K562 (cell line): ENCODE data around the gene IGF1R. TPM values are rescaled to one million over a fixed set of nuclear protein-coding genes. Genes with fewer than 3 reads are reported as not detected.

Experiments
- ATAC-seq: fragments of 200-7000 bp; cut with Tn5 transposase; 3 replicates; pipeline ENCODE4 v1.9.1; 2020; ENCODE audit warnings: moderate library complexity
- BruUV-seq: library from RNA; stranded (reverse); fragments of 400-500 nt; replicated peaks from 2 replicates; lab custom pipeline; 2021; lab: Mats Ljungman, UMichigan
- CTCF ChIA-PET: fragments of 300-600 bp; formaldehyde crosslinking; extraction: SDS; loops from one replicate; lab custom pipeline; 2021; ENCODE audit warnings: low intra/inter-chr PET ratio; lab: Yijun Ruan, JAX
- POLR2A ChIA-PET: fragments of 300-600, 350-650 bp; sonication (Branson Sonifier 250); formaldehyde crosslinking; extraction: SDS; loops from one replicate; lab custom pipeline; 2021; ENCODE audit warnings: antibody characterized with exemption, inconsistent platforms; lab: Yijun Ruan, JAX
- DNase-seq, 4 experiments: peaks; one replicate each; pipeline versions ENCODE4 v3.0.0 to v3.0.0-alpha.2; 2011 to 2018; ENCODE audit warnings: low spot score in 3 of 4, mixed read lengths in 3 of 4; ENCODE audit errors: extremely low read depth in 1 of 4
- FAIRE-seq: peaks from 2 replicates; lab custom pipeline; 2011; peaks lifted over from hg19 to GRCh38; lab: Jason Lieb, UNC
- H2AFZ ChIP-seq: 2 replicates; pipeline ENCODE4 v1.6.0; 2011; ENCODE audit warnings: low read depth, low read length, control low read depth, inconsistent platforms
- H3K27ac ChIP-seq: fragments of 200-600 bp; 3 replicates; pipeline ENCODE4 v1.8.0; 2011; ENCODE audit warnings: low read depth, mild to moderate bottlenecking, control low read depth, inconsistent platforms, low read length, moderate library complexity, mixed read lengths; ENCODE audit errors: extremely low read depth
- H3K27me3 ChIP-seq, 2 experiments: fragments of 300-600 bp in 1 of 2; 2 replicates in 1 of 2; 3 replicates in 1 of 2; pipeline versions ENCODE4 v1.6.0 to v1.8.0; 2011; ENCODE audit warnings: inconsistent platforms in 2 of 2, low read length in 2 of 2, mild to moderate bottlenecking in 1 of 2, mixed read lengths in 1 of 2, moderate library complexity in 1 of 2; ENCODE audit not compliant: control insufficient read depth in 2 of 2, insufficient read depth in 2 of 2
- H3K36me3 ChIP-seq: fragments of 300-600 bp; 3 replicates; pipeline ENCODE4 v1.8.0; 2011; ENCODE audit warnings: mild to moderate bottlenecking, low read length, inconsistent platforms; ENCODE audit not compliant: control insufficient read depth, insufficient read depth
- H3K4me1 ChIP-seq, 2 experiments: fragments of 200-600 bp in 1 of 2; replicated peaks in 1 of 2; 2 replicates in 1 of 2; 3 replicates in 1 of 2; pipeline versions ENCODE4 v1.5.1 to v1.8.0; 2011; ENCODE audit warnings: inconsistent platforms in 2 of 2, low read length in 2 of 2, mild to moderate bottlenecking in 1 of 2, mixed read lengths in 1 of 2, moderate library complexity in 1 of 2; ENCODE audit not compliant: control insufficient read depth in 2 of 2, insufficient read depth in 2 of 2
- H3K4me2 ChIP-seq: 2 replicates; pipeline ENCODE4 v1.6.1; 2011; ENCODE audit warnings: low read length, control low read depth, inconsistent platforms, mixed read lengths; ENCODE audit not compliant: insufficient read depth
- H3K4me3 ChIP-seq: fragments of 200-600 bp; sonication (generic), shearing (Covaris generic); 2 replicates; pipeline ENCODE4 v1.5.1; 2016; ENCODE audit warnings: control low read depth, inconsistent platforms
- H3K79me2 ChIP-seq: fragments of 200-600 bp; 3 replicates; pipeline ENCODE4 v1.8.0; 2011; ENCODE audit warnings: low read length, inconsistent platforms; ENCODE audit not compliant: control insufficient read depth, insufficient read depth
- H3K9ac ChIP-seq, 2 experiments: 2 replicates each; pipeline versions ENCODE4 v1.6.0 to v1.6.1; 2011; ENCODE audit warnings: low read depth in 2 of 2, low read length in 2 of 2, control low read depth in 1 of 2, inconsistent platforms in 1 of 2, mild to moderate bottlenecking in 1 of 2, mixed read lengths in 1 of 2; ENCODE audit not compliant: insufficient read depth in 1 of 2
- H3K9me1 ChIP-seq: one replicate; pipeline ENCODE4 v1.6.0; 2011; ENCODE audit warnings: inconsistent platforms, mild to moderate bottlenecking, low read length, moderate library complexity; ENCODE audit not compliant: control insufficient read depth, insufficient read depth
- H3K9me3 ChIP-seq: replicated peaks from 2 replicates; pipeline ENCODE4 v1.5.1; 2011; ENCODE audit warnings: low read depth, low read length, inconsistent platforms; ENCODE audit not compliant: control insufficient read depth, insufficient read depth
- H4K20me1 ChIP-seq: replicated peaks from 2 replicates; pipeline ENCODE4 v1.6.1; 2011; ENCODE audit warnings: low read length, inconsistent platforms, mixed read lengths; ENCODE audit not compliant: control insufficient read depth, insufficient read depth
- CAMTA2 ChIP-seq: fragments of 250-450 bp; sonication (Bioruptor Pico); conservative IDR thresholded peaks from 2 replicates; pipeline ENCODE4 v1.5.1; 2022
- CBFB ChIP-seq: sonication (generic); formaldehyde crosslinking; IDR thresholded peaks from 2 replicates; pipeline ENCODE4 v1.4.0; 2020; ENCODE audit warnings: mild to moderate bottlenecking, missing genetic modification reagents
- CSDE1 ChIP-seq, 2 experiments: fragments of 450-650 bp; IDR thresholded peaks; 2 replicates each; pipeline ENCODE4 v1.6.1; 2016; ENCODE audit warnings: mild to moderate bottlenecking in 1 of 2
- DMBX1 ChIP-seq: fragments of 250-450 bp; sonication (Bioruptor Pico); IDR thresholded peaks from 2 replicates; pipeline ENCODE4 v1.8.0; 2022; ENCODE audit warnings: inconsistent platforms, mild to moderate bottlenecking, moderate library complexity, borderline replicate concordance
- ESRRA ChIP-seq: fragments of 450-650 bp; IDR thresholded peaks from 2 replicates; pipeline ENCODE4 v1.6.1; 2014; ENCODE audit warnings: low read depth, mild to moderate bottlenecking, moderate library complexity, borderline replicate concordance
- FOXA3 ChIP-seq, 2 experiments: fragments of 450-650 bp in 1 of 2; sonication (generic) in 1 of 2; formaldehyde crosslinking; IDR thresholded peaks in 1 of 2; conservative IDR thresholded peaks in 1 of 2; 2 replicates each; pipeline versions ENCODE4 v1.4.0 to v1.8.0; 2020 to 2022; ENCODE audit warnings: mild to moderate bottlenecking in 2 of 2, missing genetic modification reagents in 1 of 2
- FOXK1 ChIP-seq: sonication (generic); formaldehyde crosslinking; IDR thresholded peaks from 2 replicates; pipeline ENCODE4 v1.8.0; 2022; ENCODE audit warnings: missing genetic modification reagents, mild to moderate bottlenecking, borderline replicate concordance
- HCFC1 ChIP-seq: IDR thresholded peaks from 2 replicates; pipeline ENCODE4 v1.6.1; 2012; ENCODE audit warnings: low read depth, low read length, improper control_type of control experiment
- KAT8 ChIP-seq: fragments of 450-650 bp; IDR thresholded peaks from 2 replicates; pipeline ENCODE4 v1.6.1; 2016; ENCODE audit warnings: low read depth, mild to moderate bottlenecking
- MYBL2 ChIP-seq, 2 experiments: fragments of 450-650 bp in 1 of 2; sonication (generic) in 1 of 2; formaldehyde crosslinking in 1 of 2; IDR thresholded peaks; 2 replicates each; pipeline versions ENCODE4 v1.6.1 to v1.8.1; 2017 to 2022; ENCODE audit warnings: borderline replicate concordance in 1 of 2, inconsistent platforms in 1 of 2, low read depth in 1 of 2, mild to moderate bottlenecking in 1 of 2, missing genetic modification reagents in 1 of 2, moderate library complexity in 1 of 2
- NCOA4 ChIP-seq: fragments of 450-650 bp; IDR thresholded peaks from 2 replicates; pipeline ENCODE4 v1.6.1; 2018; ENCODE audit warnings: mild to moderate bottlenecking; ENCODE audit not compliant: partially characterized antibody
- NFRKB ChIP-seq: fragments of 450-650 bp; IDR thresholded peaks from 2 replicates; pipeline ENCODE4 v1.6.1; 2016; ENCODE audit warnings: low read depth
- RAD51 ChIP-seq: fragments of 450-650 bp; IDR thresholded peaks from 2 replicates; pipeline ENCODE4 v1.7.1; 2016; ENCODE audit warnings: low read depth, mild to moderate bottlenecking, borderline replicate concordance
- SMARCB1 ChIP-seq: IDR thresholded peaks from 2 replicates; pipeline ENCODE4 v1.6.1; 2011; ENCODE audit warnings: improper control_type of control experiment, low read depth; ENCODE audit not compliant: insufficient read length
- TEAD4 ChIP-seq, 2 experiments: sonication (generic) in 1 of 2; formaldehyde crosslinking in 1 of 2; IDR thresholded peaks; 2 replicates each; pipeline versions ENCODE4 v1.6.1 to v1.8.0; 2012 to 2022; ENCODE audit warnings: borderline replicate concordance in 1 of 2, inconsistent platforms in 1 of 2, low read length in 1 of 2, mild to moderate bottlenecking in 1 of 2, missing genetic modification reagents in 1 of 2
- ZNF589 ChIP-seq: fragments of 200-800 bp; sonication (Bioruptor generic); IDR thresholded peaks from 2 replicates; pipeline ENCODE4 v1.6.1; 2016; ENCODE audit warnings: low read depth, missing genetic modification characterization, missing compliant biosample characterization
- WGBS: fragments of 100-300 bp; shearing (Covaris generic); methylation state at CpG from one replicate; pipeline ENCODE4 v1.1.6; 2016; ENCODE audit warnings: low coverage, mixed read lengths; ENCODE audit not compliant: insufficient coverage; ENCODE audit errors: missing lambda C conversion rate; 5-methylcytosine and 5-hydroxymethylcytosine counted together
- in situ Hi-C: fragments of 300-500 bp; cut with MboI; formaldehyde crosslinking; loops from 4 replicates; pipeline ENCODE4 v1.15.0; 2018; ENCODE audit warnings: inconsistent platforms, mixed read lengths
- intact Hi-C: fragments of 100-400 bp; cut with micrococcal nuclease; formaldehyde crosslinking; loops from 2 replicates; pipeline ENCODE4 v1.14.2; 2022
- polyA plus RNA-seq, 8 experiments: library from polyadenylated mRNA; depleted of rRNA in 4 of 8; stranded (reverse) in 5 of 8; unstranded in 3 of 8; fragments of >200 nt; fragmentation: Nextera tagmentation in 2 of 8; fragmentation: Illumina TruSeq in 1 of 8; extraction: Ambion mirVana in 2 of 8; extraction: Trizol in 1 of 8; gene quantifications; 2 replicates each; pipeline versions ENCODE4 v1.2.1 to v1.2.3, GENCODE V29; 2011 to 2014; ENCODE audit warnings: inconsistent platforms in 1 of 8, missing spikeins in 1 of 8
- total RNA-seq, 7 experiments: library from RNA; depleted of rRNA in 6 of 7; stranded (reverse); fragments of >200 nt in 6 of 7; fragmentation: Illumina TruSeq in 2 of 7; extraction: Trizol in 2 of 7; gene quantifications; 2 replicates each; pipeline versions ENCODE4 v1.2.1 to v1.2.3, GENCODE V29; 2011 to 2021; ENCODE audit warnings: low replicate concordance in 1 of 7
- TF ChIP-seq, protein P1 (sequence below), 2 experiments: fragments of 450-650 bp; conservative IDR thresholded peaks; 2 replicates each; pipeline ENCODE4 v1.6.1; 2017; ENCODE audit warnings: mild to moderate bottlenecking in 2 of 2, moderate library complexity in 2 of 2
- TF ChIP-seq, protein P2 (sequence below): fragments of 450-650 bp; IDR thresholded peaks from 2 replicates; pipeline ENCODE4 v1.7.0; 2016; ENCODE audit warnings: borderline replicate concordance

Gene IGF1R
- total and polyA plus RNA-seq, 9 of the 15 experiments (the other 6 are each of a cell fraction or from before 2014, with no cell fraction given) = 0.35 to 8.0 (median 1.6) TPM

DNA sequence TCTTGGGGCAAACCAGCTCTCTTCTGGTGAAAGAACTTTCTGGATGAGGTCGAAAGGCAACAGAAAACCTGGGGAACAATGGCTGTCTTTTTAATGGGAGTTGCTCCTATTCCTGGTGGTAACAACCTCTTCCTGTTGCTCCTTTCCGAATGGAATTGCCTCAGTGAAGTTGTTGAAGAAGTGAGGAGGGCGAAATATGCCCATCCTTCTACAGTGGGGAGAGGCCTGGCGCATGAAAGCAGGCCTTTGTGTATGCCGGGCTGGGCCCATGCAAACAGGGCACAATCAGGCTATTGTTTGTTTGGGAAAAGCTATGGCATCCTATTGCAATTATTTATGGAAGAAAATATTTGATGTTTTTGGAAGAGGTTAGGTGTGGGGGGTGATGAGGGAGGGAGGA, 166.9 kb downstream of the IGF1R start (continued):
- no peak for TF ChIP-seq MYBL2 (IDR thresholded peaks at IDR 0.05; ENCODE audit: low read depth)
- no peak for TF ChIP-seq MYBL2 (CRISPR knock-in tag; IDR thresholded peaks at IDR 0.05; ENCODE audit: borderline replicate concordance)
- TF ChIP-seq HCFC1 = no peak

DNA sequence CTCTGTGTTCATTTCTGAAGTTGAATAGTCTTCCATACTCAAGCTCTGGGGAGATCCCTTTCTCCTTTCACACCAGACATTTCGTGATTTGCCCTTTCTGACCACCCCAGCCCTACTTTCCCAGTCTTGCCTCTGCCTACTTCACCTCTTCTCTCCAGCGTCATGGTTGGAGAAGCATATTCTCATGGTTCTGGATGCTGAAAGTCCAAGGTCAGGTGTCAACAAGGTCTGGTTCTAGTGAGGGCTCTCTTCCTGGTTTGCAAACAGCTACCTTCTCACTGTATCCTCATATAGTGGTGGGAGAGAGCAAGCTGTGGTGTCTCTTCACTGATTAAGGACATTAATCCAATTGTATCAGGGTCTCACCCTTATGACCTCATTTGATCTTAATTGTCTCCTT, 169.4 kb downstream of the IGF1R start:
- H3K36me3 ChIP-seq = no peaks in the 10 kb centered on the region
- DNase-seq = no peak
- no peaks in the 10 kb centered on the region; a peak in 2 of 5 replicates for H3K27me3 ChIP-seq
- ChIA-PET CTCF (no interaction called here), POLR2A (no interaction called here)
- H4K20me1 ChIP-seq = no peaks in the 10 kb centered on the region
- H3K9ac ChIP-seq = no peak overlapping the region
- no peak overlapping the region for H3K27ac ChIP-seq
- H3K79me2 ChIP-seq = no peaks in the 10 kb centered on the region
- 0% methylated on average over 1 of the region's 2 CpGs for WGBS
- no peak for ATAC-seq
- no peaks in the 10 kb centered on the region; a peak in 1 of 5 replicates for H3K4me1 ChIP-seq
- intact Hi-C loops = no loop called here
- H3K9me1 ChIP-seq = no peaks in the 10 kb centered on the region
- H3K4me3 ChIP-seq = no peak overlapping the region
- in situ Hi-C loops = no loop called here
- no peak for FAIRE-seq
- TF ChIP-seq SMARCB1 (no peak), DMBX1 (no peak), RAD51 (no peak), FOXK1 (no peak), CBFB (no peak), NFRKB (no peak), ZNF589 (no peak), CSDE1 (IDR thresholded peaks at IDR 0.05) (no peak), NCOA4 (no peak), FOXA3 (CRISPR knock-in tag; conservative IDR thresholded peaks at IDR 0.05 in 1 of 2, IDR thresholded peaks at IDR 0.05 in 1 of 2) (no peak), TEAD4 (IDR thresholded peaks at IDR 0.05; ENCODE audit: low read length) (no peak), TEAD4 (CRISPR knock-in tag; IDR thresholded peaks at IDR 0.05; ENCODE audit: borderline replicate concordance) (no peak), KAT8 (no peak), CAMTA2 (CRISPR knock-in tag) (no peak), ESRRA (no peak)
- TF ChIP-seq, protein P1, sequence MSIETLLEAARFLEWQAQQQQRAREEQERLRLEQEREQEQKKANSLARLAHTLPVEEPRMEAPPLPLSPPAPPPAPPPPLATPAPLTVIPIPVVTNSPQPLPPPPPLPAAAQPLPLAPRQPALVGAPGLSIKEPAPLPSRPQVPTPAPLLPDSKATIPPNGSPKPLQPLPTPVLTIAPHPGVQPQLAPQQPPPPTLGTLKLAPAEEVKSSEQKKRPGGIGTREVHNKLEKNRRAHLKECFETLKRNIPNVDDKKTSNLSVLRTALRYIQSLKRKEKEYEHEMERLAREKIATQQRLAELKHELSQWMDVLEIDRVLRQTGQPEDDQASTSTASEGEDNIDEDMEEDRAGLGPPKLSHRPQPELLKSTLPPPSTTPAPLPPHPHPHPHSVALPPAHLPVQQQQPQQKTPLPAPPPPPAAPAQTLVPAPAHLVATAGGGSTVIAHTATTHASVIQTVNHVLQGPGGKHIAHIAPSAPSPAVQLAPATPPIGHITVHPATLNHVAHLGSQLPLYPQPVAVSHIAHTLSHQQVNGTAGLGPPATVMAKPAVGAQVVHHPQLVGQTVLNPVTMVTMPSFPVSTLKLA (conservative IDR thresholded peaks at IDR 0.05) = no peak
- TF ChIP-seq, protein P2, sequence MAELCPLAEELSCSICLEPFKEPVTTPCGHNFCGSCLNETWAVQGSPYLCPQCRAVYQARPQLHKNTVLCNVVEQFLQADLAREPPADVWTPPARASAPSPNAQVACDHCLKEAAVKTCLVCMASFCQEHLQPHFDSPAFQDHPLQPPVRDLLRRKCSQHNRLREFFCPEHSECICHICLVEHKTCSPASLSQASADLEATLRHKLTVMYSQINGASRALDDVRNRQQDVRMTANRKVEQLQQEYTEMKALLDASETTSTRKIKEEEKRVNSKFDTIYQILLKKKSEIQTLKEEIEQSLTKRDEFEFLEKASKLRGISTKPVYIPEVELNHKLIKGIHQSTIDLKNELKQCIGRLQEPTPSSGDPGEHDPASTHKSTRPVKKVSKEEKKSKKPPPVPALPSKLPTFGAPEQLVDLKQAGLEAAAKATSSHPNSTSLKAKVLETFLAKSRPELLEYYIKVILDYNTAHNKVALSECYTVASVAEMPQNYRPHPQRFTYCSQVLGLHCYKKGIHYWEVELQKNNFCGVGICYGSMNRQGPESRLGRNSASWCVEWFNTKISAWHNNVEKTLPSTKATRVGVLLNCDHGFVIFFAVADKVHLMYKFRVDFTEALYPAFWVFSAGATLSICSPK = no peak
- H3K4me2 ChIP-seq = no peak overlapping the region
- H3K9me3 ChIP-seq = no peaks in the 10 kb centered on the region
- no peak overlapping the region for H2AFZ ChIP-seq
- no TSS peak for BruUV-seq
